ENCODE measurements around the gene NBAS.

NBAS gene

DNA sequence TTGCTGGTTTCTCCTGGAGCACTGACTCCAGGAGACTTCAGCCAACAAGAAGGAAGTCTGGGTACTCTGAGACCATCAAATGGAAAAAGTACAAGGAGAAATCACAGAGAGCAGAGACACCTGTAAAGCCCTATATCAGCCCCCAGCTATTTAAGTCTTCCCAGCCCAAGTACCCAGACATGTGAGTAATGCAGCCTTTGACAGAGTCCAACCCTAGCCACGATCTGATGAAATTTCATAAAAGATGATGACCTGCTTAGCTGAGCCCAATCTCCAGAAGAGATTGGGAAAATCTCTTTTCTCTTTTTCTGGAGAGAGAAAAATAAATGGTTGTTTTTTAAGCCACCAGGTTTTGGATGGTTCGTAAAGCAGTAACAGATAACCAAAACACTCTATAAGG is 196.6 kb downstream of the NBAS start:
- Histone ChIP-seq H3K23ac (ENCODE audit: low read length in 2 of 2) (no peak overlapping the region), H3K4me1 (ENCODE audit: control insufficient read depth, insufficient read depth, low read depth, low read length) (peaks cover 5% of the 10 kb centered on the region), H2AFZ (ENCODE audit: low read depth, low read length) (no peak overlapping the region), H2BK120ac (ENCODE audit: low read depth, low read length) (no peak overlapping the region), H3K9ac (ENCODE audit: low read length) (no peak overlapping the region), H4K8ac (ENCODE audit: low read length) (no peak overlapping the region), H3K4me3 (ENCODE audit: insufficient read depth in 1 of 2, low read depth in 1 of 2, low read length in 2 of 2) (no peak overlapping the region), H3K79me1 (replicated peaks; ENCODE audit: low read length, poor library complexity, severe bottlenecking) (peaks cover 8% of the 10 kb centered on the region), H4K91ac (ENCODE audit: low read length) (no peak overlapping the region), H3K36me3 (ENCODE audit: control insufficient read depth in 1 of 2, insufficient read depth in 2 of 2, low read depth in 1 of 2, low read length in 2 of 2) (peaks cover 4 to 21% of the 10 kb centered on the region in 2 experiments), H3K9me3 (ENCODE audit: control insufficient read depth, low read length) (no peaks in the 10 kb centered on the region), H3K4me2 (ENCODE audit: low read length, poor library complexity, severe bottlenecking) (no peak overlapping the region), H3K18ac (ENCODE audit: low read depth in 1 of 2, low read length in 2 of 2) (no peak overlapping the region), H2AK5ac (ENCODE audit: low read length, severe bottlenecking) (no peak overlapping the region), H3K27ac (ENCODE audit: low read length, poor library complexity, severe bottlenecking) (no peak overlapping the region), H3K14ac (ENCODE audit: low read length in 2 of 2) (no peak overlapping the region), H2BK5ac (ENCODE audit: low read depth, low read length, poor library complexity, severe bottlenecking) (no peak overlapping the region), H3K4ac (ENCODE audit: low read depth in 1 of 2, low read length in 2 of 2) (no peak overlapping the region), H3K27me3 (ENCODE audit: control insufficient read depth in 1 of 2, insufficient read depth in 1 of 2, low read length in 2 of 2) (no peaks in the 10 kb centered on the region), H2BK15ac (ENCODE audit: low read depth, poor library complexity, severe bottlenecking) (no peak overlapping the region), H2BK12ac (ENCODE audit: low read length in 2 of 2) (no peak overlapping the region)
- 94% methylated on average over 2 of the region's 2 CpGs for WGBS
- no peak for DNase-seq

GRCh38 chr2:15363734-15364133 is 197.4 kb downstream of the NBAS start:
- WGBS, result over 99% methylated on average over 3 of the region's 3 CpGs

DNA sequence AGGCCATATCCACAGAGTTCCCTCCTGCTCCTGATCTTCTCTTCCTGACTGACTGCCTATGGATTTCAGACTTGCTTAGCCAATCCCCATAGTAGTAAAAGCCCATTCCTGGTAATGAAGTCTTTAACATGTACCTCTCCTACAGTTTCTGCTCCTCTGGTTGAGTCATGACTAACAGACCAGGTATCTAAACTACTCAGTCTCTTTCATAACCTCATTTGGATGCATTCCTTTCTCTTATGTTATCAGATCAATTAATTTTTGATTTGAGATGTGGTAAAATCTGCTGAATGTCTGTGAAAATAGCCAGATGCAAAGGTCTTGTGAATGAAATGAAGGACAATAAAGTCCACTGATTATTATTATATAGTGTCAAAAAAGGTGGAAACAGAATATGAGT is 198.0 kb downstream of the NBAS start:
- DNase-seq, result peak; percentile 16
- H3K27ac ChIP-seq (ENCODE audit: low read length, poor library complexity, severe bottlenecking), result peak overlapping the region; percentile 59
- H2BK12ac ChIP-seq (ENCODE audit: low read length in 2 of 2), result no peak overlapping the region
- no peaks in the 10 kb centered on the region for H3K9me3 ChIP-seq (ENCODE audit: control insufficient read depth, low read length)
- peaks cover 8 to 24% of the 10 kb centered on the region in 2 experiments for H3K36me3 ChIP-seq (ENCODE audit: control insufficient read depth in 1 of 2, insufficient read depth in 2 of 2, low read depth in 1 of 2, low read length in 2 of 2)
- peak overlapping the region; percentile 11 for H2BK120ac ChIP-seq (ENCODE audit: low read depth, low read length)
- H3K4me3 ChIP-seq (ENCODE audit: insufficient read depth in 1 of 2, low read depth in 1 of 2, low read length in 2 of 2), result no peak overlapping the region
- no peak overlapping the region for H4K91ac ChIP-seq (ENCODE audit: low read length)
- no peak overlapping the region for H2AFZ ChIP-seq (ENCODE audit: low read depth, low read length)
- no peak overlapping the region for H2BK5ac ChIP-seq (ENCODE audit: low read depth, low read length, poor library complexity, severe bottlenecking)
- H4K8ac ChIP-seq (ENCODE audit: low read length), result no peak overlapping the region
- no peak overlapping the region for H3K23ac ChIP-seq (ENCODE audit: low read length in 2 of 2)
- H3K4me2 ChIP-seq (ENCODE audit: low read length, poor library complexity, severe bottlenecking), result no peak overlapping the region
- no peak overlapping the region for H3K4ac ChIP-seq (ENCODE audit: low read depth in 1 of 2, low read length in 2 of 2)
- H3K4me1 ChIP-seq (ENCODE audit: control insufficient read depth, insufficient read depth, low read depth, low read length), result peaks cover 4% of the 10 kb centered on the region
- no peaks in the 10 kb centered on the region for H3K27me3 ChIP-seq (ENCODE audit: control insufficient read depth in 1 of 2, insufficient read depth in 1 of 2, low read length in 2 of 2)
- H3K14ac ChIP-seq (ENCODE audit: low read length in 2 of 2), result no peak overlapping the region
- no peak overlapping the region for H2BK15ac ChIP-seq (ENCODE audit: low read depth, poor library complexity, severe bottlenecking)
- peaks cover 10% of the 10 kb centered on the region for H3K79me1 ChIP-seq (replicated peaks; ENCODE audit: low read length, poor library complexity, severe bottlenecking)
- H3K9ac ChIP-seq (ENCODE audit: low read length), result no peak overlapping the region
- no peak overlapping the region for H3K18ac ChIP-seq (ENCODE audit: low read depth in 1 of 2, low read length in 2 of 2)
- no peak overlapping the region for H2AK5ac ChIP-seq (ENCODE audit: low read length, severe bottlenecking)

More at GRCh38 chr2:15363734-15364133, 197.4 kb downstream of the NBAS start:
- Histone ChIP-seq H2BK12ac (ENCODE audit: low read length in 2 of 2) (no peak overlapping the region), H2AFZ (ENCODE audit: low read depth, low read length) (no peak overlapping the region), H4K8ac (ENCODE audit: low read length) (no peak overlapping the region), H3K9ac (ENCODE audit: low read length) (no peak overlapping the region), H2BK5ac (ENCODE audit: low read depth, low read length, poor library complexity, severe bottlenecking) (no peak overlapping the region), H3K4me2 (ENCODE audit: low read length, poor library complexity, severe bottlenecking) (no peak overlapping the region), H3K27me3 (ENCODE audit: control insufficient read depth in 1 of 2, insufficient read depth in 1 of 2, low read length in 2 of 2) (no peaks in the 10 kb centered on the region), H3K36me3 (ENCODE audit: control insufficient read depth in 1 of 2, insufficient read depth in 2 of 2, low read depth in 1 of 2, low read length in 2 of 2) (peaks cover 4 to 21% of the 10 kb centered on the region in 2 experiments), H3K4me3 (ENCODE audit: insufficient read depth in 1 of 2, low read depth in 1 of 2, low read length in 2 of 2) (no peak overlapping the region), H3K14ac (ENCODE audit: low read length in 2 of 2) (no peak overlapping the region), H3K27ac (ENCODE audit: low read length, poor library complexity, severe bottlenecking) (no peak overlapping the region), H3K9me3 (ENCODE audit: control insufficient read depth, low read length) (no peaks in the 10 kb centered on the region), H2BK120ac (ENCODE audit: low read depth, low read length) (no peak overlapping the region), H3K4ac (ENCODE audit: low read depth in 1 of 2, low read length in 2 of 2) (no peak overlapping the region), H3K4me1 (ENCODE audit: control insufficient read depth, insufficient read depth, low read depth, low read length) (peaks cover 5% of the 10 kb centered on the region), H3K23ac (ENCODE audit: low read length in 2 of 2) (no peak overlapping the region), H2AK5ac (ENCODE audit: low read length, severe bottlenecking) (peak overlapping the region; percentile 70), H3K79me1 (replicated peaks; ENCODE audit: low read length, poor library complexity, severe bottlenecking) (peaks cover 8% of the 10 kb centered on the region), H3K18ac (ENCODE audit: low read depth in 1 of 2, low read length in 2 of 2) (no peak overlapping the region), H2BK15ac (ENCODE audit: low read depth, poor library complexity, severe bottlenecking) (no peak overlapping the region), H4K91ac (ENCODE audit: low read length) (no peak overlapping the region)
- DNase-seq, result no peak

GRCh38 chr2:15359716-15360531 is 201.2 kb downstream of the NBAS start:
- Histone ChIP-seq H2AFZ (ENCODE audit: low read depth, low read length) (no peak overlapping the region), H3K4me2 (ENCODE audit: low read length, poor library complexity, severe bottlenecking) (no peak overlapping the region), H3K4ac (ENCODE audit: low read depth in 1 of 2, low read length in 2 of 2) (no peak overlapping the region), H3K27ac (ENCODE audit: low read length, poor library complexity, severe bottlenecking) (peak overlapping the region; percentile 66), H3K4me3 (ENCODE audit: insufficient read depth in 1 of 2, low read depth in 1 of 2, low read length in 2 of 2) (no peak overlapping the region), H2BK5ac (ENCODE audit: low read depth, low read length, poor library complexity, severe bottlenecking) (no peak overlapping the region), H3K14ac (ENCODE audit: low read length in 2 of 2) (no peak overlapping the region), H3K23ac (ENCODE audit: low read length in 2 of 2) (no peak overlapping the region), H4K91ac (ENCODE audit: low read length) (no peak overlapping the region), H2BK120ac (ENCODE audit: low read depth, low read length) (no peak overlapping the region), H3K27me3 (ENCODE audit: control insufficient read depth in 1 of 2, insufficient read depth in 1 of 2, low read length in 2 of 2) (no peaks in the 10 kb centered on the region), H3K36me3 (ENCODE audit: control insufficient read depth in 1 of 2, insufficient read depth in 2 of 2, low read depth in 1 of 2, low read length in 2 of 2) (peaks cover 16 to 20% of the 10 kb centered on the region in 2 experiments), H3K18ac (ENCODE audit: low read depth in 1 of 2, low read length in 2 of 2) (no peak overlapping the region), H3K4me1 (ENCODE audit: control insufficient read depth, insufficient read depth, low read depth, low read length) (peaks cover 4% of the 10 kb centered on the region), H3K9ac (ENCODE audit: low read length) (peak overlapping the region; percentile 55), H4K8ac (ENCODE audit: low read length) (no peak overlapping the region), H2BK12ac (ENCODE audit: low read length in 2 of 2) (no peak overlapping the region), H2AK5ac (ENCODE audit: low read length, severe bottlenecking) (no peak overlapping the region), H3K79me1 (replicated peaks; ENCODE audit: low read length, poor library complexity, severe bottlenecking) (peaks cover 18% of the 10 kb centered on the region), H2BK15ac (ENCODE audit: low read depth, poor library complexity, severe bottlenecking) (no peak overlapping the region), H3K9me3 (ENCODE audit: control insufficient read depth, low read length) (no peaks in the 10 kb centered on the region)
- WGBS, result 31% methylated on average over 2 of the region's 5 CpGs
- peak; percentile 87 for DNase-seq
